Uterine smooth muscle cell (primary cell): ENCODE data around the gene UGT1A1. TPM values are rescaled to one million over a fixed set of nuclear protein-coding genes. Genes with fewer than 3 reads are reported as not detected.

Source experiments
- total RNA-seq: library from RNA; depleted of rRNA; stranded (reverse); fragments of >200 nt; gene quantifications from 2 replicates; pipeline ENCODE4 v1.2.3, GENCODE V29; 2014

The UGT1A1 gene
- not detected in 2 replicates for total RNA-seq

DNA sequence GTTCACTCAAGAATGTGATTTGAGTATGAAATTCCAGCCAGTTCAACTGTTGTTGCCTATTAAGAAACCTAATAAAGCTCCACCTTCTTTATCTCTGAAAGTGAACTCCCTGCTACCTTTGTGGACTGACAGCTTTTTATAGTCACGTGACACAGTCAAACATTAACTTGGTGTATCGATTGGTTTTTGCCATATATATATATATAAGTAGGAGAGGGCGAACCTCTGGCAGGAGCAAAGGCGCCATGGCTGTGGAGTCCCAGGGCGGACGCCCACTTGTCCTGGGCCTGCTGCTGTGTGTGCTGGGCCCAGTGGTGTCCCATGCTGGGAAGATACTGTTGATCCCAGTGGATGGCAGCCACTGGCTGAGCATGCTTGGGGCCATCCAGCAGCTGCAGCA is at the start of gene UGT1A1:
UGT1A1 (plus strand) TSS at position 228 of the 400 bp plus-strand sequence; CDS start at position 246, 18 bp downstream.

DNA sequence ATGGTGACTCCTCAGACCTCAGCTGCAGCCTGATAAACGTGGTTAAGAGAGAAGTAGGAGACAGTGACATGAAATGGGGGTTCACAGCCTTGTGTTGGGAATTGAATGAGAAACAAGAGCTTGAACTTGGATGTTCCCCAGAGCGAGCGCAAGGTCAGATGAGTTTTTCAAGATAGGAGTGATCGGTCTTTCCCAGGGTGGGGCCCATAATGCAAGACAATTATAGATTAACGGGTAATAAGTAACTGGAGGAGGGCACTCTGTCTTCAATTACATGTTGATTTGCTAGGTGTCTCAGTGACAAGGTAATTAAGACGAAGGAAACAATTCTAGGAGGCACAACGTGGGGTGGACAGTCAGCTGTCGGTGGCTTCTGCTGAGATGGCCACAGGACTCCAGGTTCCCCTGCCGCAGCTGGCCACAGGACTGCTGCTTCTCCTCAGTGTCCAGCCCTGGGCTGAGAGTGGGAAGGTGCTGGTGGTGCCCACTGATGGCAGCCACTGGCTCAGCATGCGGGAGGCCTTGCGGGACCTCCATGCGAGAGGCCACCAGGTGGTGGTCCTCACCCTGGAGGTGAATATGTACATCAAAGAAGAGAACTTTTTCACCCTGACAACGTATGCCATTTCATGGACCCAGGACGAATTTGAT is 47.3 kb upstream of the UGT1A1 start, which contains the start of gene UGT1A5:
UGT1A5 (plus strand) TSS at position 297 of the 651 bp plus-strand sequence; CDS start at position 382, 85 bp downstream.

DNA sequence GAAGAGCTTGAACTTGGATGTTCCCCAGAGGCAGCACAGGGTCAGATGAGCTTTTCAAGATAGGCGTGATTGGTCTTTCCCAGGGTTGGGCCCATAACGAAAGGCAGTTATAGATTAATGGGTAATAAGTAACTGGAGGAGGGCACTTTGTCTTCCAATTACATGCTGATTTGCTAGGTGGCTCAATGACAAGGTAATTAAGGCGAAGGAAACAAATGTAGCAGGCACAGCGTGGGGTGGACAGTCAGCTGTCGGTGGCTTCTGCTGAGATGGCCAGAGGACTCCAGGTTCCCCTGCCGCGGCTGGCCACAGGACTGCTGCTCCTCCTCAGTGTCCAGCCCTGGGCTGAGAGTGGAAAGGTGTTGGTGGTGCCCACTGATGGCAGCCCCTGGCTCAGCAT is 41.5 kb upstream of the UGT1A1 start, which contains the start of gene UGT1A4:
UGT1A4 (plus strand) TSS at position 185 of the 400 bp plus-strand sequence; CDS start at position 270, 85 bp downstream.

DNA sequence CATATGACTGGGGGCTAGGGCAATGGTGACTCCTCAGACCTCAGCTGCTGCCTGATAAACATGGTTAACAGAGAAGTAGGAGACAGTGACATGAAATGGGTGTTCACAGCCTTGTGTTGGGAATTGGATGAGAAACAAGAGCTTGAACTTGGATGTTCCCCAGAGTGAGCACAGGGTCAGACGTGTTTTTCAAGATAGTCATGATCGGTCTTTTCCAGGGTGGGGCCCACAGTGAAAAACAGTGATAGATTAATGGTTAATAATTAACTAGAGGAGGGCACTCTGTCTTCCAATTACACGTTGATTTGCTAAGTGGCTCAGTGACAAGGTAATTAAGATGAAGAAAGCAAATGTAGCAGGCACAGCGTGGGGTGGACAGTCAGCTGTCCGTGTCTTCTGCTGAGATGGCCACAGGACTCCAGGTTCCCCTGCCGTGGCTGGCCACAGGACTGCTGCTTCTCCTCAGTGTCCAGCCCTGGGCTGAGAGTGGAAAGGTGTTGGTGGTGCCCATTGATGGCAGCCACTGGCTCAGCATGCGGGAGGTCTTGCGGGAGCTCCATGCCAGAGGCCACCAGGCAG is 31.3 kb upstream of the UGT1A1 start, which contains the start of gene UGT1A3:
UGT1A3 (plus strand) TSS at position 320 of the 579 bp plus-strand sequence; CDS start at position 405, 85 bp downstream.

DNA sequence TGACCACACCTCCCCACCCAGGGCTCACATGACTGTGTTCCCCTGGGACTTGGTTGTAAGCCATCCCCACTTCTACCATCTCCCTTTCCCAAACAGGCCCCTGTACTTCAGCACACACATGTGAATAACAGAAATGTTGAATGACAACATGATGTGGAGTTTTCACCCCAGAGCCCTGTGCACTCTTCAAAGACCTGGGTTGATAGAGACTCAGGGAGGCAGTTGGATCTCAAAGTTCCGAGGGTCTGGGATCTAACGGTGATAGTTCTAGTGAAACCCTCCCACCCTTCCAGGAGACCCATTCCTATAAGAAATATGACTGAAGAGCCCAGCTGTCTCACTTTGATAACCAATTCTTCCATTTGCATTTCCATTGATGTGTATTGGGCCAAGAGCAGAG is 18.0 kb downstream of the UGT1A1 start, which contains the start of gene MROH2A:
MROH2A (plus strand) TSS at position 301 of the 400 bp plus-strand sequence. CDS start 1,029 bp downstream, outside the sequence.

Other genes starting within 250 kb of the UGT1A1 start
- gene USP40, start 193.5 kb upstream of the UGT1A1 start, total RNA-seq, result 38.4 and 46.9 TPM in 2 replicates
- 0.12 TPM in 1 of 2 replicates, not detected in the other for gene UGT1A8, start 142.6 kb upstream of the UGT1A1 start, total RNA-seq
- gene UGT1A10, start 123.8 kb upstream of the UGT1A1 start, total RNA-seq, result 0.11 TPM in 1 of 2 replicates, not detected in the other
- gene UGT1A9, start 88.4 kb upstream of the UGT1A1 start, total RNA-seq, result not detected in 2 replicates
- gene UGT1A7, start 78.4 kb upstream of the UGT1A1 start, total RNA-seq, result not detected in 2 replicates
- gene UGT1A6, start 67.4 kb upstream of the UGT1A1 start, total RNA-seq, result not detected in 2 replicates
- not detected in 2 replicates for gene UGT1A5, start 47.4 kb upstream of the UGT1A1 start, total RNA-seq
- gene UGT1A4, start 41.5 kb upstream of the UGT1A1 start, total RNA-seq, result not detected in 2 replicates
- not detected in 2 replicates for gene UGT1A3, start 31.2 kb upstream of the UGT1A1 start, total RNA-seq
- gene MROH2A, start 18.1 kb downstream of the UGT1A1 start, total RNA-seq, result not detected in 2 replicates
- gene HJURP, start 94.3 kb downstream of the UGT1A1 start, total RNA-seq, result 15.7 and 46.5 TPM in 2 replicates
- gene TRPM8, start 157.1 kb downstream of the UGT1A1 start, total RNA-seq, result 0.12 TPM in 1 of 2 replicates, not detected in the other